H9 (cell line): ENCODE measurements around the gene FOXG1. TPM values are rescaled to one million over a fixed set of nuclear protein-coding genes. Genes with fewer than 3 reads are reported as not detected.
A peak's percentile ranks its signal among the peaks of the same experiment; 100 is the strongest.

Experiments used
- DNase-seq: peaks from one replicate; pipeline ENCODE4 v3.0.0-alpha.2; 2017
- H2AFZ ChIP-seq: one replicate; pipeline ENCODE4 v1.6.1; 2013; ENCODE audit warnings: mild to moderate bottlenecking, low read length, control low read depth, moderate library complexity
- H2AK5ac ChIP-seq: 2 replicates; pipeline ENCODE4 v1.6.1; 2013; ENCODE audit warnings: low read length, control low read depth, mixed read lengths; ENCODE audit not compliant: insufficient read length
- H2BK120ac ChIP-seq: one replicate; pipeline ENCODE4 v1.6.1; 2013; ENCODE audit warnings: low read depth, mild to moderate bottlenecking, low read length, control low read depth, inconsistent platforms; ENCODE audit not compliant: poor library complexity, severe bottlenecking
- H2BK12ac ChIP-seq: 2 replicates; pipeline ENCODE4 v1.6.1; 2013; ENCODE audit warnings: low read length, control low read depth, mixed read lengths, low read depth; ENCODE audit not compliant: insufficient read length
- H2BK15ac ChIP-seq: 2 replicates; pipeline ENCODE4 v1.6.1; 2013; ENCODE audit warnings: low read depth, low read length, control low read depth
- H2BK20ac ChIP-seq: one replicate; pipeline ENCODE4 v1.6.1; 2013; ENCODE audit warnings: low read depth, mild to moderate bottlenecking, low read length, control low read depth, inconsistent platforms; ENCODE audit not compliant: poor library complexity, severe bottlenecking
- H2BK5ac ChIP-seq: 2 replicates; pipeline ENCODE4 v1.6.1; 2013; ENCODE audit warnings: low read length, control low read depth, mixed read lengths; ENCODE audit not compliant: insufficient read length
- H3K14ac ChIP-seq: 2 replicates; pipeline ENCODE4 v1.6.1; 2013; ENCODE audit warnings: low read length, control low read depth; ENCODE audit not compliant: insufficient read depth
- H3K18ac ChIP-seq: 2 replicates; pipeline ENCODE4 v1.6.1; 2013; ENCODE audit warnings: low read depth, mild to moderate bottlenecking, mixed read lengths, low read length, control low read depth; ENCODE audit not compliant: insufficient read length
- H3K23ac ChIP-seq: 2 replicates; pipeline ENCODE4 v1.6.1; 2013; ENCODE audit warnings: low read length, control low read depth, mixed read lengths, low read depth; ENCODE audit not compliant: insufficient read length
- H3K23me2 ChIP-seq: 2 replicates; pipeline ENCODE4 v1.6.1; 2013; ENCODE audit warnings: low read depth, mild to moderate bottlenecking, mixed read lengths, low read length, control low read depth; ENCODE audit not compliant: insufficient read length, poor library complexity, severe bottlenecking
- H3K27ac ChIP-seq: 2 replicates; pipeline ENCODE4 v1.5.1; 2013; ENCODE audit warnings: low read length, control low read depth, mixed read lengths, low read depth; ENCODE audit not compliant: insufficient read length
- H3K27me3 ChIP-seq: 2 replicates; pipeline ENCODE4 v1.6.1; 2013; ENCODE audit warnings: low read length, control low read depth, inconsistent platforms; ENCODE audit not compliant: insufficient read depth
- H3K4ac ChIP-seq: 2 replicates; pipeline ENCODE4 v1.6.1; 2013; ENCODE audit warnings: low read depth, mild to moderate bottlenecking, control low read depth, inconsistent platforms, low read length, moderate library complexity
- H3K4me1 ChIP-seq: 2 replicates; pipeline ENCODE4 v1.6.1; 2013; ENCODE audit warnings: low read length, control low read depth, inconsistent platforms; ENCODE audit not compliant: insufficient read depth
- H3K4me2 ChIP-seq: 2 replicates; pipeline ENCODE4 v1.6.1; 2013; ENCODE audit warnings: low read length, control low read depth, mixed read lengths; ENCODE audit not compliant: insufficient read length, insufficient read depth
- H3K56ac ChIP-seq: 2 replicates; pipeline ENCODE4 v1.6.1; 2013; ENCODE audit warnings: low read depth, mild to moderate bottlenecking, mixed read lengths, low read length, control low read depth; ENCODE audit not compliant: insufficient read length
- H3K79me1 ChIP-seq: 2 replicates; pipeline ENCODE4 v1.6.1; 2013; ENCODE audit warnings: low read depth, mild to moderate bottlenecking, moderate library complexity, low read length, control low read depth, inconsistent platforms; ENCODE audit not compliant: insufficient read depth, poor library complexity, severe bottlenecking
- H3K79me2 ChIP-seq: 2 replicates; pipeline ENCODE4 v1.6.1; 2013; ENCODE audit warnings: low read length, control low read depth, inconsistent platforms; ENCODE audit not compliant: insufficient read depth
- H3K9ac ChIP-seq: 2 replicates; pipeline ENCODE4 v1.6.1; 2013; ENCODE audit warnings: low read length, control low read depth, mixed read lengths; ENCODE audit not compliant: insufficient read length; ENCODE audit errors: extremely low read depth
- H3K9me3 ChIP-seq: one replicate; pipeline ENCODE4 v1.6.1; 2013; ENCODE audit warnings: low read depth, low read length, inconsistent platforms; ENCODE audit not compliant: control insufficient read depth
- H3T11ph ChIP-seq: one replicate; pipeline ENCODE4 v1.6.1; 2013; ENCODE audit warnings: mild to moderate bottlenecking, low read length, control low read depth, inconsistent platforms
- H4K20me1 ChIP-seq: one replicate; pipeline ENCODE4 v1.6.1; 2013; ENCODE audit not compliant: control insufficient read depth, insufficient read length, insufficient read depth
- H4K5ac ChIP-seq: 2 replicates; pipeline ENCODE4 v1.6.1; 2013; ENCODE audit warnings: low read depth, mild to moderate bottlenecking, mixed read lengths, low read length, control low read depth; ENCODE audit not compliant: insufficient read length
- H4K8ac ChIP-seq: replicated peaks from 2 replicates; pipeline ENCODE4 v1.6.1; 2013; ENCODE audit warnings: low read length, control low read depth, mixed read lengths, low read depth; ENCODE audit not compliant: insufficient read length
- H4K91ac ChIP-seq: 2 replicates; pipeline ENCODE4 v1.6.1; 2013; ENCODE audit warnings: low read depth, mild to moderate bottlenecking, moderate library complexity, mixed read lengths, low read length, control low read depth; ENCODE audit not compliant: insufficient read length
- H3K27ac Mint-ChIP-seq, 3 experiments: 2 replicates in 2 of 3; 3 replicates in 1 of 3; pipeline ENCODE4 v1.8.0; 2020 to 2021; ENCODE audit warnings: mixed read lengths in 3 of 3, mild to moderate bottlenecking in 1 of 3, moderate library complexity in 1 of 3
- H3K27me3 Mint-ChIP-seq: 2 replicates; pipeline ENCODE4 v1.8.0; 2021; ENCODE audit warnings: low read depth, mild to moderate bottlenecking, moderate library complexity, mixed read lengths
- H3K36me3 Mint-ChIP-seq, 3 experiments: 2 replicates in 2 of 3; 3 replicates in 1 of 3; pipeline ENCODE4 v1.8.0; 2020 to 2021; ENCODE audit warnings: low read depth in 3 of 3, mixed read lengths in 3 of 3; ENCODE audit not compliant: insufficient read depth in 1 of 3
- H3K4me1 Mint-ChIP-seq, 2 experiments: 2 replicates each; pipeline ENCODE4 v1.8.0; 2020; ENCODE audit warnings: mixed read lengths in 2 of 2
- H3K4me3 Mint-ChIP-seq, 2 experiments: 2 replicates in 1 of 2; 3 replicates in 1 of 2; pipeline ENCODE4 v1.8.0; 2020 to 2021; ENCODE audit warnings: mild to moderate bottlenecking in 2 of 2, mixed read lengths in 2 of 2, moderate library complexity in 1 of 2
- H3K9me3 Mint-ChIP-seq, 2 experiments: 2 replicates in 1 of 2; 3 replicates in 1 of 2; pipeline ENCODE4 v1.8.0; 2020; ENCODE audit warnings: mild to moderate bottlenecking in 2 of 2, mixed read lengths in 2 of 2, moderate library complexity in 1 of 2
- WGBS: extraction: QIAGEN DNeasy Blood & Tissue Kit; methylation state at CpG from one replicate; pipeline ENCODE4 v1.1.7; 2013; ENCODE audit warnings: missing lambda C conversion rate, low lambda C conversion rate, mixed read lengths; ENCODE audit not compliant: insufficient read length; ENCODE audit errors: extremely low coverage; 5-methylcytosine and 5-hydroxymethylcytosine counted together
- total RNA-seq: library from RNA; stranded (reverse); gene quantifications from 2 replicates; pipeline ENCODE4 v1.2.1, GENCODE V29; 2021
- TF ChIP-seq, protein P1 (sequence below): fragments of 200-600 bp; sonication (generic); conservative IDR thresholded peaks from 3 replicates; pipeline ENCODE4 v1.8.0; 2021; ENCODE audit warnings: antibody characterized with exemption, mild to moderate bottlenecking

The FOXG1 gene
- total RNA-seq, 1 experiment from 2014 or later, result 0.11 TPM

DNA sequence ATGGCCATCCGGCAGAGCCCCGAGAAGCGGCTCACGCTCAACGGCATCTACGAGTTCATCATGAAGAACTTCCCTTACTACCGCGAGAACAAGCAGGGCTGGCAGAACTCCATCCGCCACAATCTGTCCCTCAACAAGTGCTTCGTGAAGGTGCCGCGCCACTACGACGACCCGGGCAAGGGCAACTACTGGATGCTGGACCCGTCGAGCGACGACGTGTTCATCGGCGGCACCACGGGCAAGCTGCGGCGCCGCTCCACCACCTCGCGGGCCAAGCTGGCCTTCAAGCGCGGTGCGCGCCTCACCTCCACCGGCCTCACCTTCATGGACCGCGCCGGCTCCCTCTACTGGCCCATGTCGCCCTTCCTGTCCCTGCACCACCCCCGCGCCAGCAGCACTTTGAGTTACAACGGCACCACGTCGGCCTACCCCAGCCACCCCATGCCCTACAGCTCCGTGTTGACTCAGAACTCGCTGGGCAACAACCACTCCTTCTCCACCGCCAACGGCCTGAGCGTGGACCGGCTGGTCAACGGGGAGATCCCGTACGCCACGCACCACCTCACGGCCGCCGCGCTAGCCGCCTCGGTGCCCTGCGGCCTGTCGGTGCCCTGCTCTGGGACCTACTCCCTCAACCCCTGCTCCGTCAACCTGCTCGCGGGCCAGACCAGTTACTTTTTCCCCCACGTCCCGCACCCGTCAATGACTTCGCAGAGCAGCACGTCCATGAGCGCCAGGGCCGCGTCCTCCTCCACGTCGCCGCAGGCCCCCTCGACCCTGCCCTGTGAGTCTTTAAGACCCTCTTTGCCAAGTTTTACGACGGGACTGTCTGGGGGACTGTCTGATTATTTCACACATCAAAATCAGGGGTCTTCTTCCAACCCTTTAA is 1.5 kb downstream of the FOXG1 start:
- H2BK120ac ChIP-seq, result no peak overlapping the region
- H3K56ac ChIP-seq, result no peak overlapping the region
- TF ChIP-seq, protein P1, sequence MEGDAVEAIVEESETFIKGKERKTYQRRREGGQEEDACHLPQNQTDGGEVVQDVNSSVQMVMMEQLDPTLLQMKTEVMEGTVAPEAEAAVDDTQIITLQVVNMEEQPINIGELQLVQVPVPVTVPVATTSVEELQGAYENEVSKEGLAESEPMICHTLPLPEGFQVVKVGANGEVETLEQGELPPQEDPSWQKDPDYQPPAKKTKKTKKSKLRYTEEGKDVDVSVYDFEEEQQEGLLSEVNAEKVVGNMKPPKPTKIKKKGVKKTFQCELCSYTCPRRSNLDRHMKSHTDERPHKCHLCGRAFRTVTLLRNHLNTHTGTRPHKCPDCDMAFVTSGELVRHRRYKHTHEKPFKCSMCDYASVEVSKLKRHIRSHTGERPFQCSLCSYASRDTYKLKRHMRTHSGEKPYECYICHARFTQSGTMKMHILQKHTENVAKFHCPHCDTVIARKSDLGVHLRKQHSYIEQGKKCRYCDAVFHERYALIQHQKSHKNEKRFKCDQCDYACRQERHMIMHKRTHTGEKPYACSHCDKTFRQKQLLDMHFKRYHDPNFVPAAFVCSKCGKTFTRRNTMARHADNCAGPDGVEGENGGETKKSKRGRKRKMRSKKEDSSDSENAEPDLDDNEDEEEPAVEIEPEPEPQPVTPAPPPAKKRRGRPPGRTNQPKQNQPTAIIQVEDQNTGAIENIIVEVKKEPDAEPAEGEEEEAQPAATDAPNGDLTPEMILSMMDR, result peak; percentile 65
- H2BK12ac ChIP-seq, result no peak overlapping the region
- peaks cover 58% of the 10 kb centered on the region for H3K27me3 ChIP-seq
- no peaks in the 10 kb centered on the region for H3K9me3 ChIP-seq
- H3K27me3 Mint-ChIP-seq, result peaks cover 95% of the 10 kb centered on the region
- no CpG with 5 or more reads among the region's 77 CpGs for WGBS
- no peak overlapping the region for H3K9ac ChIP-seq
- H3K79me2 ChIP-seq, result no peaks in the 10 kb centered on the region
- H2AK5ac ChIP-seq, result no peak overlapping the region
- no peaks in the 10 kb centered on the region for H3K4me1 ChIP-seq
- H3K27ac Mint-ChIP-seq, result no peak overlapping the region
- no peak overlapping the region for H3K14ac ChIP-seq
- peak overlapping the region; percentile 13 for H3K4me2 ChIP-seq
- H3K4me1 Mint-ChIP-seq, result peaks cover 12 to 39% of the 10 kb centered on the region in 2 experiments
- DNase-seq, result peak; percentile 90
- no peak overlapping the region for H4K5ac ChIP-seq
- no peak overlapping the region for H2BK5ac ChIP-seq
- H3K27ac ChIP-seq, result no peak overlapping the region
- no peak overlapping the region for H2BK20ac ChIP-seq
- H3K23ac ChIP-seq, result no peak overlapping the region
- H3K18ac ChIP-seq, result no peak overlapping the region
- no peaks in the 10 kb centered on the region for H4K20me1 ChIP-seq
- H3K4ac ChIP-seq, result no peak overlapping the region
- peaks cover 2 to 7% of the 10 kb centered on the region in 2 experiments; a peak in 3 of 5 replicates for H3K9me3 Mint-ChIP-seq
- no peak overlapping the region for H2BK15ac ChIP-seq
- H4K8ac ChIP-seq, result no peak overlapping the region
- peaks cover 10% of the 10 kb centered on the region for H3K23me2 ChIP-seq
- H3K4me3 Mint-ChIP-seq, result peak overlapping the region; percentile 49 to 86
- H2AFZ ChIP-seq, result no peak overlapping the region
- no peak overlapping the region for H3T11ph ChIP-seq
- H3K36me3 Mint-ChIP-seq, result no peaks in the 10 kb centered on the region
- no peak overlapping the region for H4K91ac ChIP-seq
- no peaks in the 10 kb centered on the region for H3K79me1 ChIP-seq
